Left ventricle myocardium inferior (tissue), 1 donor: Measurements from ENCODE around the gene SLC9A8. TPM values are rescaled to one million over a fixed set of nuclear protein-coding genes. Genes with fewer than 3 reads are reported as not detected.

Source experiments
- DNase-seq: peaks from one replicate; pipeline ENCODE4 v3.0.0-alpha.2; 2020
- H3K27ac ChIP-seq: fragments of 200-600 bp; replicated peaks from 2 replicates; pipeline ENCODE4 v1.8.0; 2021
- H3K27me3 ChIP-seq: fragments of 200-600 bp; 2 replicates; pipeline ENCODE4 v1.8.0; 2021; ENCODE audit warnings: low read depth
- H3K36me3 ChIP-seq: fragments of 200-600 bp; 2 replicates; pipeline ENCODE4 v1.8.0; 2021
- H3K4me1 ChIP-seq: fragments of 200-600 bp; 2 replicates; pipeline ENCODE4 v1.8.0; 2021
- H3K4me3 ChIP-seq: fragments of 200-600 bp; 2 replicates; pipeline ENCODE4 v1.8.0; 2021; ENCODE audit warnings: mild to moderate bottlenecking, moderate library complexity
- H3K9me3 ChIP-seq: fragments of 200-600 bp; replicated peaks from 2 replicates; pipeline ENCODE4 v1.8.0; 2021
- intact Hi-C: fragments of 100-400 bp; cut with micrococcal nuclease; formaldehyde crosslinking; loops from one replicate; pipeline ENCODE4 v1.11.0; 2022
- long read RNA-seq: library from polyadenylated mRNA; unstranded; transcript quantifications from one replicate; pipeline ENCODE4 v2.0.0, GENCODE V29; 2021
- total RNA-seq: library from RNA; stranded (reverse); fragmentation: NEBNext Ultra II Directional; extraction: Animal tissue kit (Norgen Biotek cat#: 25700); gene quantifications from one replicate; pipeline ENCODE4 v1.2.1, GENCODE V29; 2021
- TF ChIP-seq, protein P1 (sequence below): fragments of 200-600 bp; IDR thresholded peaks from 2 replicates; pipeline ENCODE4 v1.8.0; 2021; ENCODE audit warnings: antibody characterized with exemption, mild to moderate bottlenecking, borderline replicate concordance
- donor health status: DM: no; HTN: yes; CAD: no; lungs with severe emphysema.

SLC9A8 gene
- 4.6 TPM for total RNA-seq
- long read RNA-seq, partial matches to known transcripts = 11 of 11 reads
- long read RNA-seq, other reads (novel, unspliced or antisense) = 0 of 11 reads

- H3K4me3 ChIP-seq = peak within 1 kb of the TSS; percentile 90
- no peaks in the 10 kb centered on the region for H3K9me3 ChIP-seq
- H3K4me1 ChIP-seq = peaks cover 27% of the 10 kb centered on the region
- H3K36me3 ChIP-seq = peaks cover 26% of the 10 kb centered on the region
- TF ChIP-seq, protein P1, sequence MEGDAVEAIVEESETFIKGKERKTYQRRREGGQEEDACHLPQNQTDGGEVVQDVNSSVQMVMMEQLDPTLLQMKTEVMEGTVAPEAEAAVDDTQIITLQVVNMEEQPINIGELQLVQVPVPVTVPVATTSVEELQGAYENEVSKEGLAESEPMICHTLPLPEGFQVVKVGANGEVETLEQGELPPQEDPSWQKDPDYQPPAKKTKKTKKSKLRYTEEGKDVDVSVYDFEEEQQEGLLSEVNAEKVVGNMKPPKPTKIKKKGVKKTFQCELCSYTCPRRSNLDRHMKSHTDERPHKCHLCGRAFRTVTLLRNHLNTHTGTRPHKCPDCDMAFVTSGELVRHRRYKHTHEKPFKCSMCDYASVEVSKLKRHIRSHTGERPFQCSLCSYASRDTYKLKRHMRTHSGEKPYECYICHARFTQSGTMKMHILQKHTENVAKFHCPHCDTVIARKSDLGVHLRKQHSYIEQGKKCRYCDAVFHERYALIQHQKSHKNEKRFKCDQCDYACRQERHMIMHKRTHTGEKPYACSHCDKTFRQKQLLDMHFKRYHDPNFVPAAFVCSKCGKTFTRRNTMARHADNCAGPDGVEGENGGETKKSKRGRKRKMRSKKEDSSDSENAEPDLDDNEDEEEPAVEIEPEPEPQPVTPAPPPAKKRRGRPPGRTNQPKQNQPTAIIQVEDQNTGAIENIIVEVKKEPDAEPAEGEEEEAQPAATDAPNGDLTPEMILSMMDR = peak; percentile 66
- intact Hi-C loops = no loop called here
- DNase-seq = peak; percentile 89
- H3K27ac ChIP-seq = peak within 1 kb of the TSS; percentile 96
- no peaks in the 10 kb centered on the region for H3K27me3 ChIP-seq
Measured at GRCh38 chr20:49812507-49813304, at the start of gene SLC9A8. Gene SLC9A8 (plus strand): TSS chr20:49812828. CDS start chr20:49812923, 95 bp downstream.

DNA sequence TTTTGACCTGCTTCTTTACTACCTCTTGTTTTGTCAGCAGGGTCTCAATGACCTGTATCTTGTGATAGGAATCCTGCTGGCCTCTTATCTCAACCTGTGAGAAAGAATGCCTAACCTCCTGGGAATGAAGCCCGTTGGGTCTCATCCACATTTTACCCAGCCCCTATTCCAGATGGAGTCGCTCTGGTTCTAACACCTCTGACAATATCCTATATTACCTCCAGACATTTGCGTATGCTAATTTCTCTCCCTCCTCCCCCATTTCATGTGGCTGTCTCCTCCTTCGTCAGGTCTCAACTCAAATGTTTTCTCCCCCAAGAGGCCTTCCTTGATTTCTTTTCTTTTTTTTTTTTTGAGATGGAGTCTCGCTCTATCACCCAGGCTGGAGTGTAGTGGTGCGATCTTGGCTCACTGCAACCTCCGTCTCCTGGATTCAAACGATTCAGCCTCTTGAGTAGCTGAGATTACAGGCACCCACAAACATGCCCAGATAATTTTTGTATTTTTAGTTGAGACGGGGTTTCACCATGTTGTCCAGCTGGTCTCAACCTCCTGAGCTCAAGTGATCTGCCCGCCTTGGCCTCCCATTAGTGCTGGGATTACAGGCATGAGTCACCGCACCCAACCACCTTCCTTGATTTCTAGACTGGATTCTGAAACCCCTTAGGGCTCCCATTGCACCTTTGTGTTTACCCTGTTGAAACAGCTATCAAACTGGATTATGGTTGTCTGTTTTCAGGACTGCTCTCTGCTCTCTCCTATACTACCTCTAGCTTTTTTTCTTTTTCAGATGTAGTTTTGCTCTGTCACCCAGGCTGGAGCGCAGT lies 49.5 kb upstream of the SLC9A8 start:
- H3K4me3 ChIP-seq = no peak overlapping the region
- intact Hi-C loops = no loop called here
- H3K27me3 ChIP-seq = no peaks in the 10 kb centered on the region
- no peaks in the 10 kb centered on the region for H3K9me3 ChIP-seq
- DNase-seq = no peak
- no peaks in the 10 kb centered on the region for H3K36me3 ChIP-seq
- H3K4me1 ChIP-seq = peaks cover 40% of the 10 kb centered on the region
- peak overlapping the region; percentile 30 for H3K27ac ChIP-seq
- TF ChIP-seq, protein P1 = no peak

- no peaks in the 10 kb centered on the region for H3K36me3 ChIP-seq
- intact Hi-C loops = no loop called here
- no peak overlapping the region for H3K4me3 ChIP-seq
- no peaks in the 10 kb centered on the region for H3K27me3 ChIP-seq
- peak overlapping the region; percentile 33 for H3K27ac ChIP-seq
- TF ChIP-seq, protein P1 = no peak
- DNase-seq = no peak
- H3K9me3 ChIP-seq = no peaks in the 10 kb centered on the region
- peaks cover 53% of the 10 kb centered on the region for H3K4me1 ChIP-seq
Measured at GRCh38 chr20:49765413-49765736, 47.3 kb upstream of the SLC9A8 start.

GRCh38 chr20:49765846-49766541 lies 46.6 kb upstream of the SLC9A8 start:
- TF ChIP-seq, protein P1 = no peak
- no peaks in the 10 kb centered on the region for H3K9me3 ChIP-seq
- no peak for DNase-seq
- H3K27ac ChIP-seq = peak overlapping the region; percentile 33
- no peaks in the 10 kb centered on the region for H3K27me3 ChIP-seq
- intact Hi-C loops = no loop called here
- no peak overlapping the region for H3K4me3 ChIP-seq
- peaks cover 53% of the 10 kb centered on the region for H3K4me1 ChIP-seq
- H3K36me3 ChIP-seq = no peaks in the 10 kb centered on the region

- intact Hi-C loops = no loop called here
- Histone ChIP-seq H3K27me3 (no peaks in the 10 kb centered on the region), H3K27ac (peak overlapping the region; percentile 67), H3K36me3 (no peaks in the 10 kb centered on the region), H3K4me3 (no peak overlapping the region), H3K4me1 (peaks cover 59% of the 10 kb centered on the region), H3K9me3 (no peaks in the 10 kb centered on the region)
- no peak for DNase-seq
- TF ChIP-seq, protein P1 = no peak
Measured at GRCh38 chr20:49766979-49767521, 45.6 kb upstream of the SLC9A8 start.
